Measurements from ENCODE around the gene SBF2.

DNA sequence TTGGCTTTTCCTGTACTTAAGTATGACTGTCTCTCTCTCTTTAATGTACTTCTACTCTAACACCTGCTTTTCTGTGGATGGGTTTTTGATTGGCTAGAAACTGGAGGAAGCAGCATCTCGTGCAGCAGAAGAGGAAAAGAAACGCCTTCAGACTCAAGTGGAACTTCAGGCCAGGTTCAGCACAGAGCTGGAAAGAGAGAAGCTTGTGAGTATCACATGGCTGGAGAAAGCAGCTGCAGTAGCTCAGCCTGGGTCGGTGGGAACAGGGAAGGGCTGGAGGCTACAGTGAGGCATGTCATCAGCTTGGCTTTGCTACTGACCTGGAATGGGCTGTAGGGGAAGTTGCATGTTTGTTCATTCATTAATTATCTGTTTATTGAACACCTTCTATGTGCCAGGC lies 555.9 kb downstream of the SBF2 start:
- TF ChIP-seq, protein P1, sequence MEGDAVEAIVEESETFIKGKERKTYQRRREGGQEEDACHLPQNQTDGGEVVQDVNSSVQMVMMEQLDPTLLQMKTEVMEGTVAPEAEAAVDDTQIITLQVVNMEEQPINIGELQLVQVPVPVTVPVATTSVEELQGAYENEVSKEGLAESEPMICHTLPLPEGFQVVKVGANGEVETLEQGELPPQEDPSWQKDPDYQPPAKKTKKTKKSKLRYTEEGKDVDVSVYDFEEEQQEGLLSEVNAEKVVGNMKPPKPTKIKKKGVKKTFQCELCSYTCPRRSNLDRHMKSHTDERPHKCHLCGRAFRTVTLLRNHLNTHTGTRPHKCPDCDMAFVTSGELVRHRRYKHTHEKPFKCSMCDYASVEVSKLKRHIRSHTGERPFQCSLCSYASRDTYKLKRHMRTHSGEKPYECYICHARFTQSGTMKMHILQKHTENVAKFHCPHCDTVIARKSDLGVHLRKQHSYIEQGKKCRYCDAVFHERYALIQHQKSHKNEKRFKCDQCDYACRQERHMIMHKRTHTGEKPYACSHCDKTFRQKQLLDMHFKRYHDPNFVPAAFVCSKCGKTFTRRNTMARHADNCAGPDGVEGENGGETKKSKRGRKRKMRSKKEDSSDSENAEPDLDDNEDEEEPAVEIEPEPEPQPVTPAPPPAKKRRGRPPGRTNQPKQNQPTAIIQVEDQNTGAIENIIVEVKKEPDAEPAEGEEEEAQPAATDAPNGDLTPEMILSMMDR (IDR thresholded peaks at IDR 0.05; ENCODE audit: insufficient read depth, low read length, poor library complexity, severe bottlenecking), result no peak
- TF ChIP-seq EZH2phosphoT487 (conservative IDR thresholded peaks at IDR 0.05; ENCODE audit: low read length), result no peak

All from SU-DHL-6 (cell line).